Body of pancreas (tissue), 4 donors: ENCODE results near the gene CCSER1. TPM values are rescaled to one million over a fixed set of nuclear protein-coding genes. Genes with fewer than 3 reads are reported as not detected.

Source experiments
- ATAC-seq: fragments of 150-250 bp; one replicate; pipeline ENCODE4 v1.9.1; 2016
- DNase-seq, 4 donors: peaks; one replicate each; pipeline ENCODE4 v3.0.0-alpha.2; 2019
- H3K27ac ChIP-seq, 4 donors: fragments of 200-600 bp; sonication (generic); 1 replicate in 3 of 4; 2 replicates in 1 of 4; pipeline versions ENCODE4 v1.5.1 to v1.6.1; 2016 to 2019; ENCODE audit warnings: mild to moderate bottlenecking in 1 of 4, mixed read lengths in 1 of 4, moderate library complexity in 1 of 4
- H3K27me3 ChIP-seq, 2 donors: fragments of 200-600 bp; sonication (generic); one replicate each; pipeline ENCODE4 v1.6.0; 2016; ENCODE audit warnings: mild to moderate bottlenecking in 1 of 2
- H3K36me3 ChIP-seq, 2 donors: fragments of 200-600 bp; sonication (generic); replicated peaks in 1 of 2; 2 replicates each; pipeline ENCODE4 v1.5.1; 2016; ENCODE audit warnings: low read depth in 2 of 2; ENCODE audit not compliant: insufficient read depth in 1 of 2
- H3K4me1 ChIP-seq: fragments of 200-600 bp; sonication (generic); one replicate; pipeline ENCODE4 v1.6.0; 2016
- H3K4me3 ChIP-seq, 2 donors: fragments of 200-600 bp; sonication (generic); 1 replicate in 1 of 2; 2 replicates in 1 of 2; pipeline ENCODE4 v1.5.1; 2016 to 2019
- H3K9me3 ChIP-seq, 3 donors: fragments of 200-600 bp; sonication (generic); 1 replicate in 2 of 3; 2 replicates in 1 of 3; pipeline ENCODE4 v1.5.1; 2016
- CTCF ChIP-seq, 7 experiments: fragments of 450-650 bp in 4 of 7; fragments of 200-600 bp in 3 of 7; sonication (generic) in 3 of 7; IDR thresholded peaks; one replicate each; pipeline ENCODE4 v1.5.1; 2016 to 2019; ENCODE audit warnings: antibody characterized with exemption in 7 of 7
- POLR2A ChIP-seq, 3 donors: fragments of 450-650 bp; IDR thresholded peaks; one replicate each; pipeline ENCODE4 v1.6.1; 2016; ENCODE audit warnings: antibody characterized with exemption in 3 of 3, mild to moderate bottlenecking in 2 of 3
- WGBS, 2 donors: methylation state at CpG; one replicate each; pipeline ENCODE4 v1.1.5; 2017; 5-methylcytosine and 5-hydroxymethylcytosine counted together
- intact Hi-C: fragments of 100-400 bp; cut with DNase I; formaldehyde crosslinking; loops from one replicate; pipeline ENCODE4 v1.15.1; 2023
- total RNA-seq, 2 donors: library from RNA; depleted of rRNA; stranded (reverse); fragments of >200 nt; gene quantifications; one replicate each; pipeline ENCODE4 v1.1.0, GENCODE V29; 2016

The CCSER1 gene
- total RNA-seq, 2 donors from 2014 or later, result 13.2 to 14.5 TPM

GRCh38 chr4:90602726-90603125, 475.5 kb downstream of the CCSER1 start:
- intact Hi-C loops, result no loop called here
- H3K27ac ChIP-seq, result no peak overlapping the region
- H3K27me3 ChIP-seq, result no peaks in the 10 kb centered on the region
- WGBS, 2 donors, result 89 to 94% methylated on average over 4 of the region's 4 CpGs
- no peaks in the 10 kb centered on the region for H3K4me1 ChIP-seq
- H3K9me3 ChIP-seq, result no peaks in the 10 kb centered on the region
- no peak for TF ChIP-seq CTCF (IDR thresholded peaks at IDR 0.05)
- TF ChIP-seq POLR2A (IDR thresholded peaks at IDR 0.05), result no peak
- no peaks in the 10 kb centered on the region for H3K36me3 ChIP-seq
- ATAC-seq (no peak), DNase-seq (no peak)
- no peak overlapping the region for H3K4me3 ChIP-seq

GRCh38 chr4:90603540-90603939, 476.3 kb downstream of the CCSER1 start:
- intact Hi-C loops, result no loop called here
- ATAC-seq (no peak), DNase-seq (no peak)
- Histone ChIP-seq H3K9me3 (no peaks in the 10 kb centered on the region), H3K4me3 (no peak overlapping the region), H3K27me3 (no peaks in the 10 kb centered on the region), H3K4me1 (no peaks in the 10 kb centered on the region), H3K27ac (no peak overlapping the region), H3K36me3 (no peaks in the 10 kb centered on the region)
- 66 to 78% methylated on average over 2 of the region's 2 CpGs for WGBS, 2 donors
- TF ChIP-seq CTCF (IDR thresholded peaks at IDR 0.05) (no peak), POLR2A (IDR thresholded peaks at IDR 0.05) (no peak)

GRCh38 chr4:90606781-90607180, 479.6 kb downstream of the CCSER1 start:
- Histone ChIP-seq H3K4me1 (no peaks in the 10 kb centered on the region), H3K36me3 (no peaks in the 10 kb centered on the region), H3K27ac (no peak overlapping the region), H3K4me3 (no peak overlapping the region), H3K27me3 (no peaks in the 10 kb centered on the region), H3K9me3 (no peaks in the 10 kb centered on the region)
- no peak for TF ChIP-seq POLR2A (IDR thresholded peaks at IDR 0.05)
- no peak for TF ChIP-seq CTCF (IDR thresholded peaks at IDR 0.05)
- DNase-seq (no peak), ATAC-seq (no peak)
- 89 to 93% methylated on average over 1 of the region's 1 CpG for WGBS, 2 donors
- intact Hi-C loops, result no loop called here

GRCh38 chr4:90614371-90614770, 487.2 kb downstream of the CCSER1 start:
- Histone ChIP-seq H3K4me1 (no peaks in the 10 kb centered on the region), H3K4me3 (no peak overlapping the region), H3K9me3 (no peaks in the 10 kb centered on the region), H3K36me3 (no peaks in the 10 kb centered on the region), H3K27ac (no peak overlapping the region), H3K27me3 (no peaks in the 10 kb centered on the region)
- ATAC-seq (no peak), DNase-seq (no peak)
- no peak for TF ChIP-seq POLR2A (IDR thresholded peaks at IDR 0.05)
- WGBS, 2 donors, result 70 to 74% methylated on average over 2 of the region's 2 CpGs
- intact Hi-C loops, result no loop called here

- Histone ChIP-seq H3K4me3 (no peak overlapping the region), H3K27me3 (no peaks in the 10 kb centered on the region), H3K9me3 (no peaks in the 10 kb centered on the region), H3K27ac (no peak overlapping the region), H3K4me1 (no peaks in the 10 kb centered on the region), H3K36me3 (no peaks in the 10 kb centered on the region)
- WGBS, 2 donors, result 86 to 92% methylated on average over 1 of the region's 1 CpG
- TF ChIP-seq CTCF (IDR thresholded peaks at IDR 0.05), result no peak
- no peak for TF ChIP-seq POLR2A (IDR thresholded peaks at IDR 0.05)
- no peak for ATAC-seq
- DNase-seq, result no peak
- intact Hi-C loops, result no loop called here
These were observed 493.9 kb downstream of the CCSER1 start for GRCh38 chr4:90621080-90621479.
